Right lobe of liver (tissue), 6 donors: ENCODE results near the gene SCRT2. TPM values are rescaled to one million over a fixed set of nuclear protein-coding genes. Genes with fewer than 3 reads are reported as not detected.
A peak's percentile ranks its signal among the peaks of the same experiment; 100 is the strongest.

Experiments used
- ATAC-seq, 4 donors: fragments of 200-7000 bp; cut with Tn5 transposase; one replicate each; pipeline ENCODE4 v1.9.1; 2020; ENCODE audit warnings: mild to moderate bottlenecking in 4 of 4, moderate library complexity in 4 of 4
- DNase-seq, 3 donors: peaks; one replicate each; pipeline ENCODE4 v3.0.0-alpha.2; 2020
- H3K27ac ChIP-seq, 3 donors: fragments of 200-600 bp; one replicate each; pipeline ENCODE4 v1.8.0; 2022
- H3K27me3 ChIP-seq, 2 donors: fragments of 200-600 bp; one replicate each; pipeline ENCODE4 v1.8.0; 2022
- H3K36me3 ChIP-seq, 4 donors: fragments of 200-600 bp; sonication (generic) in 1 of 4; one replicate each; pipeline versions ENCODE4 v1.5.1 to v1.8.0; 2017 to 2022; ENCODE audit warnings: control low read depth in 1 of 4
- H3K4me1 ChIP-seq, 4 donors: fragments of 200-600 bp; sonication (generic) in 1 of 4; one replicate each; pipeline versions ENCODE4 v1.5.1 to v1.8.0; 2017 to 2022; ENCODE audit warnings: control low read depth in 1 of 4
- H3K4me3 ChIP-seq, 3 donors: fragments of 200-600 bp; one replicate each; pipeline ENCODE4 v1.8.0; 2022
- H3K9me3 ChIP-seq, 4 donors: fragments of 200-600 bp; sonication (generic) in 1 of 4; one replicate each; pipeline versions ENCODE4 v1.5.1 to v1.8.0; 2017 to 2022; ENCODE audit warnings: control low read depth in 1 of 4
- POLR2A ChIP-seq: fragments of 450-650 bp; IDR thresholded peaks from one replicate; pipeline ENCODE4 v1.6.1; 2017; ENCODE audit warnings: antibody characterized with exemption, mild to moderate bottlenecking
- WGBS: methylation state at CpG from one replicate; pipeline ENCODE4 v1.1.6; 2018; ENCODE audit warnings: low coverage, low lambda C conversion rate; ENCODE audit not compliant: insufficient coverage; ENCODE audit errors: missing lambda C conversion rate; 5-methylcytosine and 5-hydroxymethylcytosine counted together
- intact Hi-C, 2 donors: fragments of 100-400 bp; cut with DNase I; formaldehyde crosslinking; loops; one replicate each; pipeline versions ENCODE4 v1.11.2 to v1.14.1; 2022
- total RNA-seq, 6 experiments: library from RNA; depleted of rRNA in 2 of 6; stranded (reverse); fragments of >200 nt in 2 of 6; fragmentation: NEBNext Ultra II Directional in 3 of 6; extraction: Animal tissue kit (Norgen Biotek cat#: 25700) in 3 of 6; gene quantifications; one replicate each; pipeline versions ENCODE4 v1.1.0 to v1.2.4, GENCODE V29; 2016 to 2023
- TF ChIP-seq, protein P1 (sequence below), 4 donors: fragments of 200-600 bp in 3 of 4; fragments of 450-650 bp in 1 of 4; IDR thresholded peaks; one replicate each; pipeline versions ENCODE4 v1.5.1 to v1.8.0; 2016 to 2022; ENCODE audit warnings: antibody characterized with exemption in 4 of 4, mild to moderate bottlenecking in 2 of 4
- donor health status: DM: no; HTN: yes; CAD: no.
- donor health status: DM: no; HTN: no; CAD: no.
- donor health status: DM: no; HTN: no; CAD: no.
- donor health status: DM: no; HTN: yes; CAD: no.
- donor health status: DM: no; HTN: yes; CAD: no.

The SCRT2 gene
- total RNA-seq, 6 experiments from 2014 or later = not detected

DNA sequence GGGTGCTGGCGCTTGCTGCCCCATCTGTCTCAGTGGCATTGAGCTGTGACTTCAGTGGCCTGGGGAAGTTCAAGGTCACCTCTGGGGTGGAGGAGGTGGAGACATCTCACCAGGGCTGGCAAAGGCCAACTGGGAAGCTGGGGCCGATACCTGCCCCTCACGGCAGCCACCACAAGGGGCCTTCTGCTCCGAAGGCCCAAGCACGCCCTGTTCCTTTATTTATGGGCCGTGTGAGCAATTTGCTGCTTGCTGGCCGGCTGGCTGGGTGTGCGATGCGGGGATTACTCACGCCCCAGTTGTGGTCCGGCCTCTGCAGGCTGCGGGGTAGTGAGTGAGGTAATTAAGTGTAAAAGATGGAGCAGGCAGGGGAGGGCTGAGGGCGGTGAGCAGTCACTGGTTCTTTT lies 13.2 kb upstream of the SCRT2 start:
- WGBS = 22% methylated on average over 12 of the region's 13 CpGs
- Histone ChIP-seq H3K27me3 (no peaks in the 10 kb centered on the region), H3K4me1 (no peaks in the 10 kb centered on the region), H3K9me3 (no peaks in the 10 kb centered on the region), H3K36me3 (no peaks in the 10 kb centered on the region), H3K27ac (no peak overlapping the region), H3K4me3 (no peak overlapping the region)
- ATAC-seq (no peak), DNase-seq (no peak)
- TF ChIP-seq, protein P1, sequence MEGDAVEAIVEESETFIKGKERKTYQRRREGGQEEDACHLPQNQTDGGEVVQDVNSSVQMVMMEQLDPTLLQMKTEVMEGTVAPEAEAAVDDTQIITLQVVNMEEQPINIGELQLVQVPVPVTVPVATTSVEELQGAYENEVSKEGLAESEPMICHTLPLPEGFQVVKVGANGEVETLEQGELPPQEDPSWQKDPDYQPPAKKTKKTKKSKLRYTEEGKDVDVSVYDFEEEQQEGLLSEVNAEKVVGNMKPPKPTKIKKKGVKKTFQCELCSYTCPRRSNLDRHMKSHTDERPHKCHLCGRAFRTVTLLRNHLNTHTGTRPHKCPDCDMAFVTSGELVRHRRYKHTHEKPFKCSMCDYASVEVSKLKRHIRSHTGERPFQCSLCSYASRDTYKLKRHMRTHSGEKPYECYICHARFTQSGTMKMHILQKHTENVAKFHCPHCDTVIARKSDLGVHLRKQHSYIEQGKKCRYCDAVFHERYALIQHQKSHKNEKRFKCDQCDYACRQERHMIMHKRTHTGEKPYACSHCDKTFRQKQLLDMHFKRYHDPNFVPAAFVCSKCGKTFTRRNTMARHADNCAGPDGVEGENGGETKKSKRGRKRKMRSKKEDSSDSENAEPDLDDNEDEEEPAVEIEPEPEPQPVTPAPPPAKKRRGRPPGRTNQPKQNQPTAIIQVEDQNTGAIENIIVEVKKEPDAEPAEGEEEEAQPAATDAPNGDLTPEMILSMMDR (IDR thresholded peaks at IDR 0.05) = no peak
- TF ChIP-seq POLR2A = no peak
- intact Hi-C loops = no loop called here

DNA sequence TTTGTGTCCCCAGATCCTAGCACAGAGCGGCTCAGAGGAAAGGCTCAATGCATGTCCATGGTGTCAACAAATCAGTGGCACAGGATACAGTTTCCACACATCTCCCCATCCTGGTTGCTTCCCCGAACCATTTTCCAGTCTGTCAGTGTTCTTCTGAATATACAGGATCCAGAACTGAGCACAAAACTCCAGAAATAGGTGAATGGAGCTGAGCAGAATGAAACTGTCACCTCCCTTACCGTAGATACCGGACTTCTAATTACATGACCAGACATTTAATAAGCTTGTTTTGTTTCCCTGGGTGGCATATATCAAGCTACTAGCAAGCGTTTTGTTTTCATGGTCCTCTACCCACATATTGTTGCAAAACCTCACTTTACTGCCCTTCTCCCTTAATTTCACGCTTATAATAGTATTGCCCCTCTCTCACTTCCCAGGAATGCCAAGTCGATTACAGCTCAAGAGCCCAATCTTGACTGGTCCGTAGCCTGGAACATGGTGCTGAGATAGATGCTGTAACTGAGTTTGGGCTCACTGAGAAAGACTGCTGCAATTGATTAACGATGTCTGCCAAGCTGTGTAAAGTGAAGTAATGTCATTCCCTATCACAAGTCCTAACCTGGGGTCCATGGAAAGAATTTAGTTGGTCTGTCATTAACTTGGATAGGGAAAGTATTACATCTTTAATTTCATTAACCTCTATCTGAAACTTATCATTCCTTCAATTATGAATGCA lies 12.0 kb upstream of the SCRT2 start:
- Histone ChIP-seq H3K4me3 (no peak overlapping the region), H3K36me3 (no peaks in the 10 kb centered on the region), H3K27ac (no peak overlapping the region), H3K27me3 (no peaks in the 10 kb centered on the region), H3K9me3 (no peaks in the 10 kb centered on the region), H3K4me1 (no peaks in the 10 kb centered on the region)
- DNase-seq (no peak), ATAC-seq (no peak)
- TF ChIP-seq, protein P1 (IDR thresholded peaks at IDR 0.05) = no peak
- no peak for TF ChIP-seq POLR2A
- intact Hi-C loops = no loop called here
- WGBS = 62% methylated on average over 8 of the region's 9 CpGs

DNA sequence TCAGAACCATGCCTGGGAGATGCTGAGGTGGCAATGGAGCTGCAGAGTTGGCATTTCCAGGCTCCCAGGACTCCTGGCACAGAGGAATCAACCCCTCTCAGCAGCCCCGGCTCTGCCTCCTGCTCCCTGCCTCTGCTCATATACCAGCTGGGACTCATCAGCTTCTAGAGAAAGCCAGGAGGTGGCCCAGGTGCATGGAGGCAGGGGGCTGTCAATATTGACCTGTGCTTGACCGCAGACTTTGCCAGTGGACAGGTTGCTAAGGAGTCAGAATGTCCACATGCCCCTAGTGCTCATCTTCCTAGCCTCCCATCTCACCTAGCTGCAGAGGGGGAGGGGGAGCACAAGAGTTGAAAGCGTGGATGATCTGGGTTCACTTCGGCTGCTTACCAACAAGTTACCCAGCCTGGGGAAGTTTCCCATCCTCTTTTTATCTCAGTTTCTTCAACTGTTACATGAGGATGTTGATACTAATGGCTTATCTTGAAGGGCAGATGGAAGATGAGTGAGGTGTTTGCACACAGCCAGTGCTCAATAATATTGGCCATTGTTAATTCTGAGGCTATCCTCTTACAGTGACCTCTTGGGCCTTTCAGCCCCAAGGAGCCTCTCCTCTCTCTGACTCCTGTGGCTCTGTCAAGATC lies 9.2 kb upstream of the SCRT2 start:
- H3K4me1 ChIP-seq = no peaks in the 10 kb centered on the region
- TF ChIP-seq, protein P1 (IDR thresholded peaks at IDR 0.05) = no peak
- no peak for TF ChIP-seq POLR2A
- no peak overlapping the region for H3K27ac ChIP-seq
- H3K9me3 ChIP-seq = no peaks in the 10 kb centered on the region
- H3K4me3 ChIP-seq = no peak overlapping the region
- intact Hi-C loops = no loop called here
- H3K36me3 ChIP-seq = no peaks in the 10 kb centered on the region
- no peak for ATAC-seq
- no peaks in the 10 kb centered on the region for H3K27me3 ChIP-seq
- whole genome bisulfite sequencing = 44% methylated on average over 2 of the region's 4 CpGs
- DNase-seq = peak in 1 of 3 donors; percentile 25

DNA sequence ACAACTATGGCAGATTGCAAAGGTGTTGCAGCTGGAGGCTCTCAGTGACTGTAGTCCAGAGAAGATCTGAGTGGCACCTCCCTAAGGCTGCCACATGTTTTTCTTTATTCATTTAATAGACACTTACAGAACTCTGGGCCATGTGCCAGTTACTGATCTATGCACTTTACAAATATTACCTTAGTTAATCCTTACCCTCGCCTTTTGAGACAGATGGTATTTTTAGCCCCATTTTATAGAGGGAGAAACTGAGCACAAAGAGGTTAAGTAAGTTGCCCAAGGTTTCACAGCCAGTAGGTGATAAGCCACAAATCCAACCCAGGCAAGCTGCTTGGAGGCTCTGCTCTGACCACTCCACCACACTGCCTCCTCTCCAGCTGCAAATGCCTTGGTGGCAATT lies 6.5 kb upstream of the SCRT2 start:
- Histone ChIP-seq H3K27ac (no peak overlapping the region), H3K36me3 (no peaks in the 10 kb centered on the region), H3K27me3 (peaks cover 0 to 11% of the 10 kb centered on the region in 2 donors), H3K9me3 (no peaks in the 10 kb centered on the region), H3K4me1 (no peaks in the 10 kb centered on the region), H3K4me3 (no peak overlapping the region)
- DNase-seq (peak in 1 of 3 donors; percentile 14), ATAC-seq (no peak)
- intact Hi-C loops = no loop called here
- 36% methylated on average over 1 of the region's 1 CpG for WGBS
- TF ChIP-seq, protein P1 (IDR thresholded peaks at IDR 0.05) = no peak
- no peak for TF ChIP-seq POLR2A
